SK-N-MC (cell line): ENCODE data around the gene IL13.

Experiments
- EZH2 ChIP-seq: fragments of 200-600 bp; sonication (generic); IDR thresholded peaks from one replicate; pipeline ENCODE4 v1.6.1; 2017; ENCODE audit warnings: antibody characterized with exemption
- FOXP2 ChIP-seq: optimal IDR thresholded peaks from 2 replicates; pipeline ENCODE3; 2011; ENCODE audit warnings: mild to moderate bottlenecking, moderate library complexity; ENCODE audit not compliant: insufficient read depth; ENCODE audit errors: extremely low read length, control extremely low read depth
- POLR2AphosphoS5 ChIP-seq: IDR thresholded peaks from 2 replicates; pipeline ENCODE4 v1.6.1; 2012; ENCODE audit warnings: mild to moderate bottlenecking, low read depth, low read length, borderline replicate concordance

GRCh38 chr5:132661231-132662003 lies 3.4 kb downstream of the IL13 start:
- TF ChIP-seq POLR2AphosphoS5 (no peak), EZH2 (no peak), FOXP2 (no peak)
